ENCODE data around the gene IDH3A. TPM values are rescaled to one million over a fixed set of nuclear protein-coding genes. Genes with fewer than 3 reads are reported as not detected.
A peak's percentile ranks its signal among the peaks of the same experiment; 100 is the strongest.

IDH3A gene
- polyA plus RNA-seq, 1 experiment: 49.3 TPM

- Histone ChIP-seq H3K4me3 (ENCODE audit: low read depth, low read length) (no peak overlapping the region), H3K36me3 (ENCODE audit: control insufficient read depth, insufficient read depth, low read length) (no peaks in the 10 kb centered on the region), H3K27me3 (ENCODE audit: control insufficient read depth, insufficient read depth, low read length) (no peaks in the 10 kb centered on the region)
- no peak for DNase-seq (ENCODE audit: low read depth)
- ChIA-PET POLR2A (interaction anchor here (0.6 kb wide), 1 partner anchor 87 kb away, joined by 3 read pairs; no protein-coding TSS in a partner anchor), CTCF (interaction anchor here (0.6 to 4.1 kb wide), 3 partner anchors 16 to 112 kb away, joined by 6 to 31 read pairs (median 11); no protein-coding TSS in a partner anchor)
- no peak for TF ChIP-seq CTCF (IDR thresholded peaks at IDR 0.05; ENCODE audit: insufficient read depth, low read depth, low read length)
Measured at GRCh38 chr15:78129077-78129750, 19.9 kb upstream of the IDH3A start.

GRCh38 chr15:78129751-78130287 lies 19.3 kb upstream of the IDH3A start:
- no peak for DNase-seq (ENCODE audit: low read depth)
- TF ChIP-seq CTCF (IDR thresholded peaks at IDR 0.05; ENCODE audit: insufficient read depth, low read depth, low read length): no peak
- POLR2A ChIA-PET: interaction anchor here (0.6 kb wide), 1 partner anchor 87 kb away, joined by 3 read pairs; no protein-coding TSS in a partner anchor
- CTCF ChIA-PET: interaction anchor here (0.9 to 4.1 kb wide), 9 partner anchors 8 to 162 kb away, joined by 3 to 31 read pairs (median 7); no protein-coding TSS in a partner anchor
- Histone ChIP-seq H3K4me3 (ENCODE audit: low read depth, low read length) (no peak overlapping the region), H3K36me3 (ENCODE audit: control insufficient read depth, insufficient read depth, low read length) (no peaks in the 10 kb centered on the region), H3K27me3 (ENCODE audit: control insufficient read depth, insufficient read depth, low read length) (no peaks in the 10 kb centered on the region)

- H3K4me3 ChIP-seq (ENCODE audit: low read depth, low read length): peak overlapping the region; percentile 66
- no peaks in the 10 kb centered on the region for H3K27me3 ChIP-seq (ENCODE audit: control insufficient read depth, insufficient read depth, low read length)
- no peak for DNase-seq (ENCODE audit: low read depth)
- no peak for TF ChIP-seq CTCF (IDR thresholded peaks at IDR 0.05; ENCODE audit: insufficient read depth, low read depth, low read length)
- POLR2A ChIA-PET: no interaction called here
- H3K36me3 ChIP-seq (ENCODE audit: control insufficient read depth, insufficient read depth, low read length): no peaks in the 10 kb centered on the region
- CTCF ChIA-PET: interaction anchor here (0.6 to 4.1 kb wide), 27 partner anchors 9 to 339 kb away, joined by 3 to 31 read pairs (median 3); partner anchors contain the start of gene IDH3A
Measured at GRCh38 chr15:78130466-78131294, 18.5 kb upstream of the IDH3A start.

- peak; percentile 28; the same call in 1 of the 2 replicates for TF ChIP-seq CTCF (IDR thresholded peaks at IDR 0.05; ENCODE audit: insufficient read depth, low read depth, low read length)
- DNase-seq (ENCODE audit: low read depth): no peak
- Histone ChIP-seq H3K4me3 (ENCODE audit: low read depth, low read length) (peak within 1 kb of the TSS; percentile 66), H3K36me3 (ENCODE audit: control insufficient read depth, insufficient read depth, low read length) (no peaks in the 10 kb centered on the region), H3K27me3 (ENCODE audit: control insufficient read depth, insufficient read depth, low read length) (no peaks in the 10 kb centered on the region)
- ChIA-PET CTCF (interaction anchor here (0.6 to 4.1 kb wide), 29 partner anchors 8 to 338 kb away, joined by 3 to 31 read pairs (median 3); partner anchors contain the start of gene IDH3A), POLR2A (no interaction called here)
Measured at GRCh38 chr15:78131295-78132061, 17.7 kb upstream of the IDH3A start, which contains the start of gene CIB2. Gene CIB2 (minus strand): TSS chr15:78131445. CDS start chr15:78131215, 230 bp downstream.

Data from BJ (cell line).